GM12878 (cell line): ENCODE data around the gene CTNS. TPM values are rescaled to one million over a fixed set of nuclear protein-coding genes. Genes with fewer than 3 reads are reported as not detected.

Experiments
- ATAC-seq: fragments of 200-7000 bp; cut with Tn5 transposase; 3 replicates; pipeline ENCODE4 v1.9.1; 2020; ENCODE audit warnings: mild to moderate bottlenecking, moderate library complexity
- BruUV-seq: library from RNA; stranded (reverse); fragments of 400-500 nt; replicated peaks from 2 replicates; lab custom pipeline; 2021; lab: Mats Ljungman, UMichigan
- CTCF ChIA-PET: fragments of 300-600 bp; sonication (Branson Sonifier 250); formaldehyde crosslinking; extraction: SDS; loops from one replicate; lab custom pipeline; 2021; ENCODE audit warnings: inconsistent platforms; lab: Yijun Ruan, JAX
- POLR2A ChIA-PET: fragments of 350-600 bp; formaldehyde crosslinking; extraction: SDS; loops from one replicate; lab custom pipeline; 2021; ENCODE audit warnings: inconsistent platforms; lab: Charles Lee
- RAD21 ChIA-PET: fragments of 300-600 bp; sonication (Branson Sonifier 250); formaldehyde crosslinking; loops from one replicate; lab custom pipeline; 2023; ENCODE audit warnings: antibody characterized with exemption; ENCODE audit not compliant: unreplicated experiment; lab: Charles Lee
- SMC1A ChIA-PET: fragments of 300-600 bp; sonication (Branson Sonifier 250); formaldehyde crosslinking; loops from one replicate; lab custom pipeline; 2023; ENCODE audit not compliant: unreplicated experiment, uncharacterized antibody; lab: Charles Lee
- DNase-seq: peaks from one replicate; pipeline ENCODE4 v3.0.0-alpha.2; 2011; ENCODE audit warnings: low read depth, low spot score
- FAIRE-seq: peaks from 3 replicates; lab custom pipeline; 2011; peaks lifted over from hg19 to GRCh38; lab: Jason Lieb, UNC
- H2AFZ ChIP-seq: 2 replicates; pipeline ENCODE4 v1.6.0; 2011; ENCODE audit warnings: low read depth, low read length, control low read depth; ENCODE audit not compliant: control insufficient read depth
- H3K27ac ChIP-seq: 2 replicates; pipeline ENCODE4 v1.5.1; 2011; ENCODE audit warnings: control low read depth; ENCODE audit not compliant: control insufficient read depth, insufficient read depth
- H3K27me3 ChIP-seq, 2 experiments: replicated peaks in 1 of 2; 2 replicates each; pipeline versions ENCODE4 v1.6.0 to v1.6.1; 2011; ENCODE audit warnings: low read length in 1 of 2; ENCODE audit not compliant: control insufficient read depth in 2 of 2, insufficient read depth in 2 of 2
- H3K36me3 ChIP-seq, 2 experiments: 2 replicates each; pipeline ENCODE4 v1.5.1; 2011; ENCODE audit warnings: low read length in 1 of 2; ENCODE audit not compliant: control insufficient read depth in 2 of 2, insufficient read depth in 2 of 2
- H3K4me1 ChIP-seq: 2 replicates; pipeline ENCODE4 v1.6.1; 2011; ENCODE audit warnings: mild to moderate bottlenecking, low read length, moderate library complexity, mixed read lengths; ENCODE audit not compliant: control insufficient read depth, insufficient read depth
- H3K4me2 ChIP-seq: 2 replicates; pipeline ENCODE4 v1.6.0; 2011; ENCODE audit warnings: control low read depth; ENCODE audit not compliant: control insufficient read depth, insufficient read depth
- H3K4me3 ChIP-seq: fragments of 200-600 bp; sonication (generic); 2 replicates; pipeline ENCODE4 v1.5.1; 2016
- H3K79me2 ChIP-seq: 2 replicates; pipeline ENCODE4 v1.6.0; 2011; ENCODE audit warnings: low read length; ENCODE audit not compliant: control insufficient read depth, insufficient read depth
- H3K9ac ChIP-seq: 2 replicates; pipeline ENCODE4 v1.8.0; 2011; ENCODE audit warnings: low read length, control low read depth, mixed read lengths; ENCODE audit not compliant: control insufficient read depth, insufficient read depth
- H3K9me3 ChIP-seq: replicated peaks from 3 replicates; pipeline ENCODE4 v1.5.1; 2011; ENCODE audit warnings: mild to moderate bottlenecking, low read length; ENCODE audit not compliant: control insufficient read depth, insufficient read depth
- H4K20me1 ChIP-seq: 2 replicates; pipeline ENCODE4 v1.6.0; 2011; ENCODE audit not compliant: control insufficient read depth, insufficient read depth
- HDAC2 ChIP-seq: fragments of 200-600 bp; sonication (generic); IDR thresholded peaks from 2 replicates; pipeline ENCODE4 v1.6.1; 2017
- MEF2B ChIP-seq: fragments of 450-650 bp; IDR thresholded peaks from 2 replicates; pipeline ENCODE4 v1.6.1; 2018; ENCODE audit warnings: mild to moderate bottlenecking, moderate library complexity; ENCODE audit not compliant: partially characterized antibody, poor library complexity, severe bottlenecking
- MTA2 ChIP-seq: fragments of 450-650 bp; IDR thresholded peaks from 2 replicates; pipeline ENCODE4 v1.6.1; 2016; ENCODE audit warnings: low read depth, mild to moderate bottlenecking, moderate library complexity
- NFYB ChIP-seq: IDR thresholded peaks from 2 replicates; pipeline ENCODE4 v1.6.1; 2011; ENCODE audit warnings: low read depth, mild to moderate bottlenecking, low read length, improper control_type of control experiment, moderate library complexity; ENCODE audit not compliant: insufficient read depth
- SMC3 ChIP-seq: IDR thresholded peaks from 2 replicates; pipeline ENCODE4 v1.6.1; 2011; ENCODE audit warnings: low read length, improper control_type of control experiment, borderline replicate concordance
- TCF3 ChIP-seq: IDR thresholded peaks from 2 replicates; pipeline ENCODE4 v1.6.1; 2012; ENCODE audit warnings: low read depth, mild to moderate bottlenecking, low read length, borderline replicate concordance; ENCODE audit not compliant: insufficient read depth
- ZBTB11 ChIP-seq: fragments of 450-650 bp; formaldehyde crosslinking; IDR thresholded peaks from 2 replicates; pipeline ENCODE4 v1.5.0; 2022; ENCODE audit warnings: mild to moderate bottlenecking, missing genetic modification characterization
- ZNF217 ChIP-seq: fragments of 450-650 bp; IDR thresholded peaks from 2 replicates; pipeline ENCODE4 v1.6.1; 2017; ENCODE audit warnings: antibody characterized with exemption, mild to moderate bottlenecking
- WGBS: methylation state at CpG from one replicate; pipeline ENCODE4 v1.1.6; 2016; ENCODE audit warnings: low lambda C conversion rate; ENCODE audit not compliant: insufficient replicate concordance, insufficient coverage; ENCODE audit errors: missing lambda C conversion rate; 5-methylcytosine and 5-hydroxymethylcytosine counted together
- in situ Hi-C: fragments of 300-500 bp; cut with MboI; formaldehyde crosslinking; loops from 9 replicates; pipeline ENCODE4 v1.14.3; 2018; ENCODE audit warnings: mixed read lengths
- intact Hi-C: fragments of 100-400 bp; cut with micrococcal nuclease; formaldehyde crosslinking; loops from one replicate; pipeline ENCODE4 v1.14.2; 2022; ENCODE audit not compliant: unreplicated experiment
- polyA plus RNA-seq, 11 experiments: library from polyadenylated mRNA; depleted of rRNA in 4 of 11; unstranded in 6 of 11; stranded (reverse) in 5 of 11; fragments of >200 nt; fragmentation: Nextera tagmentation in 4 of 11; fragmentation: Illumina TruSeq in 1 of 11; extraction: Ambion mirVana in 4 of 11; extraction: Trizol in 1 of 11; gene quantifications; 1 replicate in 1 of 11; 2 replicates in 10 of 11; pipeline versions ENCODE4 v1.2.1 to v1.2.3, GENCODE V29; 2011 to 2016; ENCODE audit warnings: inconsistent platforms in 2 of 11, missing spikeins in 2 of 11, low read depth in 1 of 11
- total RNA-seq, 4 experiments: library from RNA; depleted of rRNA in 3 of 4; stranded (reverse); fragments of >200 nt in 3 of 4; fragmentation: Illumina TruSeq in 1 of 4; extraction: Trizol in 1 of 4; gene quantifications; 2 replicates each; pipeline versions ENCODE4 v1.2.1 to v1.2.3, GENCODE V29; 2013 to 2021

Gene CTNS
- total and polyA plus RNA-seq, 10 of the 15 experiments (the other 5 are each of a cell fraction or from before 2014, with no cell fraction given), result 0.92 to 10.7 (median 6.4) TPM

- ChIA-PET POLR2A (no interaction called here), RAD21 (no interaction called here), SMC1A (interaction anchor here (1.2 kb wide), 1 partner anchor 10 kb away, joined by 3 read pairs; no protein-coding TSS in a partner anchor), CTCF (interaction anchor here (1.0 to 1.9 kb wide), 2 partner anchors 13 to 33 kb away, joined by 4 to 10 read pairs; partner anchors contain the start of genes CTNS and SHPK)
- FAIRE-seq (peak; percentile 23), ATAC-seq (no peak), DNase-seq (no peak)
- BruUV-seq, result no TSS peak
- no peaks in the 10 kb centered on the region for H4K20me1 ChIP-seq
- H3K9me3 ChIP-seq, result no peaks in the 10 kb centered on the region
- H3K9ac ChIP-seq, result peak overlapping the region; percentile 98
- peaks cover 20% of the 10 kb centered on the region for H3K79me2 ChIP-seq
- WGBS, result 34% methylated on average over 12 of the region's 12 CpGs
- TF ChIP-seq TCF3 (no peak), HDAC2 (no peak), ZNF217 (no peak), MEF2B (no peak), MTA2 (no peak), SMC3 (no peak), NFYB (no peak), ZBTB11 (CRISPR knock-in tag) (no peak)
- H3K27me3 ChIP-seq, result no peaks in the 10 kb centered on the region
- in situ Hi-C loops, result no loop called here
- H3K36me3 ChIP-seq, result no peaks in the 10 kb centered on the region
- intact Hi-C loops, result loop anchor here (10.0 kb wide), 1 partner anchor 115 kb away; the partner anchor contains the start of gene TRPV3
- H3K4me2 ChIP-seq, result peak overlapping the region; percentile 97
- H2AFZ ChIP-seq, result no peak overlapping the region
- H3K4me1 ChIP-seq, result peaks cover 8% of the 10 kb centered on the region
- peak overlapping the region; percentile 86; the same call in 1 of the 2 replicates for H3K27ac ChIP-seq
- peak overlapping the region; percentile 84 for H3K4me3 ChIP-seq
These were observed 33.0 kb downstream of the CTNS start for GRCh38 chr17:3669548-3669947.
